PC-9 (cell line): Measurements from ENCODE around the gene SLC25A26.

ENCODE experiments used
- CTCF ChIP-seq: fragments of 200-600 bp; sonication (generic); conservative IDR thresholded peaks from 2 replicates; pipeline ENCODE4 v1.6.1; 2017; ENCODE audit warnings: mixed run types, antibody characterized with exemption, mild to moderate bottlenecking, moderate library complexity
- EZH2 ChIP-seq: fragments of 200-600 bp; sonication (generic); IDR thresholded peaks from 2 replicates; pipeline ENCODE4 v1.8.0; 2017; ENCODE audit warnings: antibody characterized with exemption, low read depth

- TF ChIP-seq EZH2 (no peak), CTCF (no peak)
Observed at GRCh38 chr3:66383023-66383422, 162.2 kb downstream of the SLC25A26 start.
